ENCODE results near the gene ELAPOR1.

The ELAPOR1 gene

GRCh38 chr1:109113590-109114341, at the start of gene ELAPOR1:
TSS of gene ELAPOR1 (plus strand) at chr1:109114115. CDS start at chr1:109114184, 69 bp downstream.
- peak within 1 kb of the TSS; percentile 37 for H3K4me3 ChIP-seq (ENCODE audit: low read depth, low read length)
- no peak for DNase-seq (ENCODE audit: low read depth)

GRCh38 chr1:109065137-109065536, 48.8 kb upstream of the ELAPOR1 start:
- no peak overlapping the region for H3K4me3 ChIP-seq (ENCODE audit: low read depth, low read length)
- no peak for DNase-seq (ENCODE audit: low read depth)

- no peak overlapping the region for H3K4me3 ChIP-seq (ENCODE audit: low read depth, low read length)
- DNase-seq (ENCODE audit: low read depth) = no peak
These were observed 46.0 kb upstream of the ELAPOR1 start for GRCh38 chr1:109067883-109068282.

- DNase-seq (ENCODE audit: low read depth) = no peak
- no peak overlapping the region for H3K4me3 ChIP-seq (ENCODE audit: low read depth, low read length)
These were observed 44.6 kb upstream of the ELAPOR1 start for GRCh38 chr1:109069294-109069693.

- peak; percentile 85 for DNase-seq (ENCODE audit: low read depth)
These were observed 38.1 kb upstream of the ELAPOR1 start, which contains the start of gene TAF13 for GRCh38 chr1:109075531-109076490. TSS of gene TAF13 (minus strand) at chr1:109076003. CDS start at chr1:109075947, 56 bp downstream.

GRCh38 chr1:109078317-109078716, 35.6 kb upstream of the ELAPOR1 start:
- DNase-seq (ENCODE audit: low read depth) = no peak
- no peak overlapping the region for H3K4me3 ChIP-seq (ENCODE audit: low read depth, low read length)

More at GRCh38 chr1:109075531-109076490, 38.1 kb upstream of the ELAPOR1 start, which contains the start of gene TAF13:
- H3K4me3 ChIP-seq (ENCODE audit: low read depth, low read length) = peak within 1 kb of the TSS; percentile 93

- H3K4me3 ChIP-seq (ENCODE audit: low read depth, low read length) = no peak overlapping the region
- no peak for DNase-seq (ENCODE audit: low read depth)
These were observed 34.7 kb upstream of the ELAPOR1 start for GRCh38 chr1:109079240-109079622.

GRCh38 chr1:109080441-109081082, 33.4 kb upstream of the ELAPOR1 start:
- no peak overlapping the region for H3K4me3 ChIP-seq (ENCODE audit: low read depth, low read length)
- no peak for DNase-seq (ENCODE audit: low read depth)

- DNase-seq (ENCODE audit: low read depth) = no peak
- H3K4me3 ChIP-seq (ENCODE audit: low read depth, low read length) = no peak overlapping the region
These were observed 30.4 kb upstream of the ELAPOR1 start for GRCh38 chr1:109083501-109083900.

GRCh38 chr1:109083923-109084322, 30.0 kb upstream of the ELAPOR1 start:
- DNase-seq (ENCODE audit: low read depth) = no peak

GRCh38 chr1:109084563-109085517, 29.1 kb upstream of the ELAPOR1 start:
- DNase-seq (ENCODE audit: low read depth) = no peak
- no peak overlapping the region for H3K4me3 ChIP-seq (ENCODE audit: low read depth, low read length)

More at GRCh38 chr1:109083923-109084322, 30.0 kb upstream of the ELAPOR1 start:
- no peak overlapping the region for H3K4me3 ChIP-seq (ENCODE audit: low read depth, low read length)

GRCh38 chr1:109089242-109090015, 24.5 kb upstream of the ELAPOR1 start:
- peak overlapping the region; percentile 78 for H3K4me3 ChIP-seq (ENCODE audit: low read depth, low read length)

GRCh38 chr1:109090196-109091077, 23.5 kb upstream of the ELAPOR1 start, which contains the start of gene TMEM167B:
TSS of gene TMEM167B (plus strand) at chr1:109090764. CDS start at chr1:109090873, 109 bp downstream.
- peak within 1 kb of the TSS; percentile 78 for H3K4me3 ChIP-seq (ENCODE audit: low read depth, low read length)
- peak; percentile 87 for DNase-seq (ENCODE audit: low read depth)

More at GRCh38 chr1:109089242-109090015, 24.5 kb upstream of the ELAPOR1 start:
- DNase-seq (ENCODE audit: low read depth) = no peak

- DNase-seq (ENCODE audit: low read depth) = no peak
These were observed 22.7 kb upstream of the ELAPOR1 start for GRCh38 chr1:109091078-109091838.

GRCh38 chr1:109091839-109092193, 22.1 kb upstream of the ELAPOR1 start:
- DNase-seq (ENCODE audit: low read depth) = no peak

More at GRCh38 chr1:109091078-109091838, 22.7 kb upstream of the ELAPOR1 start:
- H3K4me3 ChIP-seq (ENCODE audit: low read depth, low read length) = peak overlapping the region; percentile 78

GRCh38 chr1:109094377-109094803, 19.5 kb upstream of the ELAPOR1 start:
- H3K4me3 ChIP-seq (ENCODE audit: low read depth, low read length) = no peak overlapping the region
- no peak for DNase-seq (ENCODE audit: low read depth)

More at GRCh38 chr1:109091839-109092193, 22.1 kb upstream of the ELAPOR1 start:
- H3K4me3 ChIP-seq (ENCODE audit: low read depth, low read length) = peak overlapping the region; percentile 78
